ENCODE data around the gene CFD. TPM values are rescaled to one million over a fixed set of nuclear protein-coding genes. Genes with fewer than 3 reads are reported as not detected.

CFD gene
- polyA plus RNA-seq, 1 donor from 2014 or later = 5.3 TPM

GRCh38 chr19:884420-885211 is 25.2 kb downstream of the CFD start (continued):
- TF ChIP-seq REST (IDR thresholded peaks at IDR 0.05; ENCODE audit: borderline replicate concordance) (no peak), TAF1 (IDR thresholded peaks at IDR 0.05; ENCODE audit: low read depth) (no peak)

GRCh38 chr19:885536-886224 is 26.2 kb downstream of the CFD start:
- H3K4me2 ChIP-seq (ENCODE audit: low read length) = no peak overlapping the region
- H3F3A ChIP-seq (ENCODE audit: insufficient read depth, low read length, poor library complexity, severe bottlenecking) = no peaks in the 10 kb centered on the region
- no peaks in the 10 kb centered on the region for H3K27me3 ChIP-seq (ENCODE audit: insufficient read depth, low read depth, low read length)
- no peaks in the 10 kb centered on the region for H3K9me3 ChIP-seq (ENCODE audit: low read length)
- no peaks in the 10 kb centered on the region for H3K79me2 ChIP-seq (replicated peaks; ENCODE audit: insufficient read depth, low read length)
- TF ChIP-seq MXI1 (conservative IDR thresholded peaks at IDR 0.05; ENCODE audit: poor library complexity, severe bottlenecking) = no peak
- no peak overlapping the region for H3K9ac ChIP-seq (ENCODE audit: low read length)
- H3K36me3 ChIP-seq (ENCODE audit: insufficient read depth, low read length) = peaks cover 5% of the 10 kb centered on the region
- no peak overlapping the region for H2AFZ ChIP-seq (ENCODE audit: low read depth, low read length)
- no peaks in the 10 kb centered on the region for H3K9me2 ChIP-seq (ENCODE audit: insufficient read depth, low read length)
- no peak overlapping the region for H3K27ac ChIP-seq (ENCODE audit: low read length)
- no peaks in the 10 kb centered on the region for H4K20me1 ChIP-seq (ENCODE audit: insufficient read depth)
- H3K4me3 ChIP-seq (ENCODE audit: low read length) = no peak overlapping the region

GRCh38 chr19:887072-887471 is 27.6 kb downstream of the CFD start:
- H3K9ac ChIP-seq (ENCODE audit: low read length) = no peak overlapping the region
- peaks cover 1% of the 10 kb centered on the region for H3K79me2 ChIP-seq (replicated peaks; ENCODE audit: insufficient read depth, low read length)
- H3K27ac ChIP-seq (ENCODE audit: low read length) = no peak overlapping the region
- TF ChIP-seq SMC3 (conservative IDR thresholded peaks at IDR 0.05; ENCODE audit: poor library complexity) (no peak), POLR2AphosphoS5 (IDR thresholded peaks at IDR 0.05) (no peak), EZH2 (IDR thresholded peaks at IDR 0.05; ENCODE audit: borderline replicate concordance, insufficient read depth, low read length, poor library complexity, severe bottlenecking) (no peak), MXI1 (conservative IDR thresholded peaks at IDR 0.05; ENCODE audit: poor library complexity, severe bottlenecking) (no peak), RAD21 (conservative IDR thresholded peaks at IDR 0.05) (no peak)
- H4K20me1 ChIP-seq (ENCODE audit: insufficient read depth) = no peaks in the 10 kb centered on the region
- no peak overlapping the region for H3K4me2 ChIP-seq (ENCODE audit: low read length)
- H3F3A ChIP-seq (ENCODE audit: insufficient read depth, low read length, poor library complexity, severe bottlenecking) = no peaks in the 10 kb centered on the region
- no peak overlapping the region for H2AFZ ChIP-seq (ENCODE audit: low read depth, low read length)
- no peaks in the 10 kb centered on the region for H3K9me3 ChIP-seq (ENCODE audit: low read length)
- no peaks in the 10 kb centered on the region for H3K27me3 ChIP-seq (ENCODE audit: insufficient read depth, low read depth, low read length)
- H3K4me3 ChIP-seq (ENCODE audit: low read length) = no peak overlapping the region
- H3K36me3 ChIP-seq (ENCODE audit: insufficient read depth, low read length) = no peaks in the 10 kb centered on the region
- H3K9me2 ChIP-seq (ENCODE audit: insufficient read depth, low read length) = no peaks in the 10 kb centered on the region

- no peak overlapping the region for H3K27ac ChIP-seq (ENCODE audit: low read length)
- H2AFZ ChIP-seq (ENCODE audit: low read depth, low read length) = no peak overlapping the region
- peaks cover 6% of the 10 kb centered on the region for H3K79me2 ChIP-seq (replicated peaks; ENCODE audit: insufficient read depth, low read length)
- no peaks in the 10 kb centered on the region for H4K20me1 ChIP-seq (ENCODE audit: insufficient read depth)
- no peak for TF ChIP-seq SMC3 (conservative IDR thresholded peaks at IDR 0.05; ENCODE audit: poor library complexity)
- TF ChIP-seq TAF1 (IDR thresholded peaks at IDR 0.05; ENCODE audit: low read depth) = no peak
- no peak for TF ChIP-seq MXI1 (conservative IDR thresholded peaks at IDR 0.05; ENCODE audit: poor library complexity, severe bottlenecking)
- no peak for TF ChIP-seq EZH2 (IDR thresholded peaks at IDR 0.05; ENCODE audit: borderline replicate concordance, insufficient read depth, low read length, poor library complexity, severe bottlenecking)
- TF ChIP-seq POLR2AphosphoS5 (IDR thresholded peaks at IDR 0.05) = no peak
- no peak for TF ChIP-seq RAD21 (conservative IDR thresholded peaks at IDR 0.05)
- no peak for TF ChIP-seq CTCF (IDR thresholded peaks at IDR 0.05; ENCODE audit: poor library complexity, severe bottlenecking)
- TF ChIP-seq EP300 (conservative IDR thresholded peaks at IDR 0.05; ENCODE audit: poor library complexity, severe bottlenecking) = no peak
- no peak for TF ChIP-seq REST (IDR thresholded peaks at IDR 0.05; ENCODE audit: borderline replicate concordance)
- no peak overlapping the region for H3K4me2 ChIP-seq (ENCODE audit: low read length)
- H3F3A ChIP-seq (ENCODE audit: insufficient read depth, low read length, poor library complexity, severe bottlenecking) = no peaks in the 10 kb centered on the region
- H3K36me3 ChIP-seq (ENCODE audit: insufficient read depth, low read length) = no peaks in the 10 kb centered on the region
- no peak overlapping the region for H3K4me3 ChIP-seq (ENCODE audit: low read length)
- no peak overlapping the region for H3K9ac ChIP-seq (ENCODE audit: low read length)
- H3K27me3 ChIP-seq (ENCODE audit: insufficient read depth, low read depth, low read length) = no peaks in the 10 kb centered on the region
- no peaks in the 10 kb centered on the region for H3K9me2 ChIP-seq (ENCODE audit: insufficient read depth, low read length)
- no peaks in the 10 kb centered on the region for H3K9me3 ChIP-seq (ENCODE audit: low read length)
These were observed 28.1 kb downstream of the CFD start for GRCh38 chr19:887599-887998.
